IMR-90 (cell line): ENCODE results near the gene KRT6B. TPM values are rescaled to one million over a fixed set of nuclear protein-coding genes. Genes with fewer than 3 reads are reported as not detected.

Experiments
- ATAC-seq: fragments of 200-7000 bp; cut with Tn5 transposase; 2 replicates; pipeline ENCODE4 v1.9.1; 2020; ENCODE audit warnings: low read depth, mild to moderate bottlenecking, moderate library complexity
- BruUV-seq: library from RNA; stranded (reverse); fragments of 400-500 nt; replicated peaks from 2 replicates; lab custom pipeline; 2021; lab: Mats Ljungman, UMichigan
- CTCF ChIA-PET: fragments of 300-600 bp; formaldehyde crosslinking; extraction: SDS; loops from one replicate; lab custom pipeline; 2021; ENCODE audit warnings: antibody characterized with exemption; lab: Yijun Ruan, JAX
- POLR2A ChIA-PET: fragments of 300-600 bp; sonication (Branson Sonifier 250); formaldehyde crosslinking; loops from one replicate; lab custom pipeline; 2022; ENCODE audit warnings: antibody characterized with exemption; ENCODE audit not compliant: unreplicated experiment; lab: Charles Lee
- DNase-seq: peaks from one replicate; pipeline ENCODE4 v3.0.0; 2013
- H2AFZ ChIP-seq: replicated peaks from 2 replicates; pipeline ENCODE3; 2013; ENCODE audit warnings: low read length, mild to moderate bottlenecking; ENCODE audit not compliant: poor library complexity
- H2AK5ac ChIP-seq: 2 replicates; pipeline ENCODE4 v1.6.1; 2013; ENCODE audit warnings: low read depth, low read length, inconsistent platforms
- H2AK9ac ChIP-seq: replicated peaks from 2 replicates; pipeline ENCODE3; 2013; ENCODE audit warnings: mild to moderate bottlenecking, low read depth, low read length, moderate library complexity; ENCODE audit not compliant: poor library complexity
- H2BK120ac ChIP-seq: 2 replicates; pipeline ENCODE4 v1.6.1; 2013; ENCODE audit warnings: low read depth, low read length, inconsistent platforms
- H2BK15ac ChIP-seq: 3 replicates; pipeline ENCODE4 v1.6.1; 2013; ENCODE audit warnings: low read depth, low read length, inconsistent platforms
- H2BK20ac ChIP-seq: 2 replicates; pipeline ENCODE4 v1.6.1; 2013; ENCODE audit warnings: low read depth, mild to moderate bottlenecking, inconsistent platforms, low read length, moderate library complexity
- H2BK5ac ChIP-seq: 2 replicates; pipeline ENCODE4 v1.6.1; 2013; ENCODE audit warnings: mild to moderate bottlenecking, low read depth, low read length, inconsistent platforms; ENCODE audit not compliant: poor library complexity, severe bottlenecking
- H3K14ac ChIP-seq: replicated peaks from 2 replicates; pipeline ENCODE4 v1.6.1; 2013; ENCODE audit warnings: low read depth, low read length, inconsistent platforms
- H3K18ac ChIP-seq: 2 replicates; pipeline ENCODE4 v1.6.1; 2013; ENCODE audit warnings: low read depth, low read length, control low read depth
- H3K23ac ChIP-seq: 2 replicates; pipeline ENCODE4 v1.6.1; 2013; ENCODE audit warnings: low read depth, low read length, inconsistent platforms
- H3K27ac ChIP-seq: 2 replicates; pipeline ENCODE4 v1.5.1; 2013; ENCODE audit warnings: mild to moderate bottlenecking, control low read depth, low read length; ENCODE audit not compliant: insufficient read depth
- H3K27me3 ChIP-seq: 2 replicates; pipeline ENCODE4 v1.6.1; 2013; ENCODE audit warnings: low read length; ENCODE audit not compliant: control insufficient read depth, insufficient read depth
- H3K36me3 ChIP-seq: 2 replicates; pipeline ENCODE4 v1.6.1; 2013; ENCODE audit warnings: low read length, mixed read lengths; ENCODE audit not compliant: control insufficient read depth, insufficient read depth
- H3K4ac ChIP-seq: 2 replicates; pipeline ENCODE4 v1.6.1; 2013; ENCODE audit warnings: low read depth, low read length, inconsistent platforms
- H3K4me1 ChIP-seq: 2 replicates; pipeline ENCODE4 v1.6.1; 2013; ENCODE audit warnings: low read length, mixed read lengths; ENCODE audit not compliant: control insufficient read depth, insufficient read depth
- H3K4me2 ChIP-seq: 2 replicates; pipeline ENCODE4 v1.6.1; 2013; ENCODE audit warnings: low read depth, mild to moderate bottlenecking, control low read depth, low read length, moderate library complexity
- H3K4me3 ChIP-seq: 2 replicates; pipeline ENCODE4 v1.5.1; 2013; ENCODE audit warnings: low read depth, mild to moderate bottlenecking, control low read depth, low read length, moderate library complexity; ENCODE audit not compliant: insufficient read depth
- H3K56ac ChIP-seq: 2 replicates; pipeline ENCODE4 v1.6.1; 2013; ENCODE audit warnings: low read length, inconsistent platforms; ENCODE audit not compliant: insufficient read depth; ENCODE audit errors: extremely low read depth
- H3K79me1 ChIP-seq, 2 experiments: 2 replicates each; pipeline ENCODE4 v1.6.1; 2013; ENCODE audit warnings: low read length in 2 of 2, inconsistent platforms in 1 of 2, low read depth in 1 of 2
- H3K9ac ChIP-seq: 2 replicates; pipeline ENCODE4 v1.6.1; 2013; ENCODE audit warnings: low read depth, low read length, control low read depth
- H3K9me1 ChIP-seq: 2 replicates; pipeline ENCODE4 v1.6.1; 2013; ENCODE audit warnings: low read length, inconsistent platforms; ENCODE audit not compliant: insufficient read depth
- H3K9me3 ChIP-seq: 2 replicates; pipeline ENCODE4 v1.6.1; 2013; ENCODE audit warnings: low read length; ENCODE audit not compliant: control insufficient read depth, insufficient read depth
- H4K20me1 ChIP-seq: 2 replicates; pipeline ENCODE4 v1.6.1; 2013; ENCODE audit warnings: low read length, inconsistent platforms; ENCODE audit not compliant: insufficient read depth
- H4K5ac ChIP-seq: 2 replicates; pipeline ENCODE4 v1.6.1; 2013; ENCODE audit warnings: mild to moderate bottlenecking, low read depth, low read length, control low read depth
- H4K8ac ChIP-seq, 2 experiments: 2 replicates each; pipeline ENCODE4 v1.6.1; 2013; ENCODE audit warnings: low read depth in 2 of 2, low read length in 2 of 2, control low read depth in 1 of 2, inconsistent platforms in 1 of 2
- H4K91ac ChIP-seq: 2 replicates; pipeline ENCODE4 v1.6.1; 2013; ENCODE audit warnings: low read depth, low read length, inconsistent platforms; ENCODE audit not compliant: insufficient read depth
- CTCF ChIP-seq: conservative IDR thresholded peaks from 2 replicates; pipeline ENCODE4 v1.5.1; 2012; ENCODE audit warnings: mild to moderate bottlenecking, low read depth, low read length, improper control_type of control experiment
- ELK1 ChIP-seq: fragments of 150-350 bp; IDR thresholded peaks from 2 replicates; pipeline ENCODE4 v1.6.1; 2016; ENCODE audit warnings: low read depth, mild to moderate bottlenecking, low read length, moderate library complexity, borderline replicate concordance
- MAFK ChIP-seq: IDR thresholded peaks from 2 replicates; pipeline ENCODE4 v1.6.1; 2012; ENCODE audit warnings: low read depth, low read length, improper control_type of control experiment
- MAZ ChIP-seq: IDR thresholded peaks from 2 replicates; pipeline ENCODE4 v1.6.1; 2012; ENCODE audit warnings: low read depth, mild to moderate bottlenecking, low read length, improper control_type of control experiment, moderate library complexity, borderline replicate concordance
- MXI1 ChIP-seq: IDR thresholded peaks from 2 replicates; pipeline ENCODE4 v1.6.1; 2012; ENCODE audit warnings: low read depth, mild to moderate bottlenecking, low read length, moderate library complexity, borderline replicate concordance
- NFE2L2 ChIP-seq: fragments of 150-350 bp; IDR thresholded peaks from 2 replicates; pipeline ENCODE4 v1.6.1; 2016; ENCODE audit warnings: low read depth, mild to moderate bottlenecking, low read length
- RAD21 ChIP-seq: IDR thresholded peaks from 2 replicates; pipeline ENCODE4 v1.6.1; 2012; ENCODE audit warnings: low read length, improper control_type of control experiment
- RCOR1 ChIP-seq: IDR thresholded peaks from 2 replicates; pipeline ENCODE4 v1.6.1; 2012; ENCODE audit warnings: mild to moderate bottlenecking, low read length, improper control_type of control experiment; ENCODE audit not compliant: insufficient replicate concordance
- RFX5 ChIP-seq: IDR thresholded peaks from 2 replicates; pipeline ENCODE4 v1.8.0; 2012; ENCODE audit warnings: low read depth, mild to moderate bottlenecking, low read length, moderate library complexity
- WGBS, 2 experiments: methylation state at CpG; one replicate each; pipeline versions ENCODE4 v1.1.5 to v1.1.7; 2013; ENCODE audit warnings: missing lambda C conversion rate in 2 of 2; ENCODE audit not compliant: insufficient read length in 1 of 2; ENCODE audit errors: extremely low coverage in 2 of 2; 5-methylcytosine and 5-hydroxymethylcytosine counted together
- dilution Hi-C: fragments of 300-500 bp; cut with HindIII; formaldehyde crosslinking; loops from one replicate; pipeline ENCODE4 v1.14.3; 2018; ENCODE audit warnings: low sequenced_read_pairs; ENCODE audit not compliant: unreplicated experiment
- in situ Hi-C: fragments of 300-500 bp; cut with MboI; formaldehyde crosslinking; loops from 3 replicates; pipeline ENCODE4 v1.14.3; 2019; ENCODE audit warnings: low sequenced_read_pairs, inconsistent platforms, mixed read lengths
- intact Hi-C: fragments of 100-400 bp; cut with micrococcal nuclease; formaldehyde crosslinking; loops from 2 replicates; pipeline ENCODE4 v1.10.0; 2022
- polyA plus RNA-seq, 3 experiments: library from polyadenylated mRNA; depleted of rRNA; stranded (reverse); fragments of >200 nt; gene quantifications; 2 replicates each; pipeline ENCODE4 v1.2.3, GENCODE V29; 2012; ENCODE audit warnings: low replicate concordance in 1 of 3
- total RNA-seq: library from RNA; depleted of rRNA; stranded (reverse); fragments of >200 nt; gene quantifications from 2 replicates; pipeline ENCODE4 v1.2.3, GENCODE V29; 2012

Gene KRT6B
- total and polyA plus RNA-seq, 2 of the 4 experiments (the other 2 are of a cell fraction), result not detected

GRCh38 chr12:52428121-52428520 lies 23.8 kb downstream of the KRT6B start:
- DNase-seq (no peak), ATAC-seq (no peak)
- Histone ChIP-seq H3K36me3 (no peaks in the 10 kb centered on the region), H2BK20ac (no peak overlapping the region), H2BK5ac (no peak overlapping the region), H2AK9ac (no peak overlapping the region), H4K91ac (no peak overlapping the region), H3K23ac (no peak overlapping the region), H2AK5ac (no peak overlapping the region), H2BK120ac (no peak overlapping the region), H3K18ac (no peak overlapping the region), H3K9ac (no peak overlapping the region), H3K14ac (no peak overlapping the region), H3K79me1 (no peaks in the 10 kb centered on the region), H4K8ac (no peak overlapping the region), H4K20me1 (no peaks in the 10 kb centered on the region), H3K4me2 (no peak overlapping the region), H3K9me3 (no peaks in the 10 kb centered on the region), H3K27ac (no peak overlapping the region), H2BK15ac (no peak overlapping the region), H3K56ac (no peak overlapping the region), H3K4me1 (no peaks in the 10 kb centered on the region), H4K5ac (no peak overlapping the region), H2AFZ (no peak overlapping the region), H3K4me3 (no peak overlapping the region), H3K4ac (no peak overlapping the region), H3K27me3 (peaks cover 68% of the 10 kb centered on the region), H3K9me1 (no peaks in the 10 kb centered on the region)
- intact Hi-C loops, result no loop called here
- TF ChIP-seq MXI1 (no peak), RFX5 (no peak), ELK1 (no peak), RCOR1 (no peak), MAZ (no peak), RAD21 (no peak), MAFK (no peak), CTCF (no peak), NFE2L2 (no peak)
- dilution Hi-C loops, result no loop called here
- ChIA-PET POLR2A (no interaction called here), CTCF (interaction anchor here (0.7 kb wide), 1 partner anchor 12 kb away, joined by 3 read pairs; no protein-coding TSS in a partner anchor)
- in situ Hi-C loops, result no loop called here
- WGBS, 2 experiments, result 78% methylated on average over 5 of the region's 10 CpGs; no CpG with 5 or more reads in 1 of the 2 experiments
- BruUV-seq, result no TSS peak
